D341Med (cell line): ENCODE measurements around the gene CDH13.

Experiments used
- DNase-seq: peaks from one replicate; pipeline ENCODE4 v3.0.0; 2012; ENCODE audit warnings: low spot score

Gene CDH13

GRCh38 chr16:83842756-83843507 lies 1216.2 kb downstream of the CDH13 start:
- no peak for DNase-seq

GRCh38 chr16:83843657-83844056 lies 1216.9 kb downstream of the CDH13 start:
- DNase-seq = no peak

GRCh38 chr16:83845263-83845662 lies 1218.5 kb downstream of the CDH13 start:
- DNase-seq = no peak

GRCh38 chr16:83847371-83848225 lies 1220.8 kb downstream of the CDH13 start:
- no peak for DNase-seq

- DNase-seq = no peak
Measured at GRCh38 chr16:83849421-83849820, 1222.7 kb downstream of the CDH13 start.
